ENCODE data around the gene NFE2L2. TPM values are rescaled to one million over a fixed set of nuclear protein-coding genes. Genes with fewer than 3 reads are reported as not detected.
"Not testable (repeated sequence)": the region's sequence is repeated elsewhere in the genome, so short reads cannot be mapped to it uniquely, and the experiment has no call there.

NFE2L2 gene
- total RNA-seq, 1 experiment from 2014 or later = 30.8 TPM

DNA sequence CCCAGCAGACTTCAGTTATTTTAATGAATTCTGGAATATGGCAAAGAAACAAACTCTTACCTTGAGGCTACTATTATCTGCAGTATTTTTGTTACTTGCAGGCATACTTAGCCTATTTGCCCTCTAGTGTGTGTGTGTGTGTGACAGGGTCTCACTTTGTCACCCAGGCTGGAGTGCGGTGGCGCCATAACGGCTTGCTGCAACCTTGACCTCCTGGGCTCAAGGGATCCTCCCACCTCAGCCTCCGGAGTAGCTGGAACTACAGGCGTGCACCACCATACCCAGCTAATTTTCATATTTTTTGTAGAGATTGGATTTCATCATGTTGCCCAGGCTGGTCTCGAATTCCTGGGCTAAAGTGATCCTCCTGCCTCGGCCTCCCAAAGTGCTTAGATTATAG is 64.1 kb downstream of the NFE2L2 start:
- not testable (repeated sequence) for DNase-seq (ENCODE audit: low spot score)

GRCh38 chr2:177195194-177195593 is 69.3 kb downstream of the NFE2L2 start:
- DNase-seq (ENCODE audit: low spot score) = no peak

DNA sequence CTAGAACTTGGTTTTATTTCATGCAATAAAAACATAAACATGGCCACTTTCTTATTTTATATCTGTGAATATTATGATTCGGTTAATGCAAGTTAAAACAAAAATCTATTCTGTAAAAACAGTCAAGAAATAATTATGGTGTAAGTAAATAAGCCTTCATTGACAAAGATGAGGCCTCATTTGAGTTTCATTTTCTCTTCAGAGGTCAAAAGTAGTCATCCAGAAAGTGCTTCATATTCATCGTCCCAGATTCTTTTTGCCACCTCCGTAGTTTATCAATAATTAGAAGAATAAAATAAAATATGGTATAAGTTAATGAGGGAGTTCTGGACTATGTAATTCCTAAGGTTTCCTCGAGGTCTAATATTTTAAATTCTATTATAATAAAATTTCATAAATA is 71.3 kb downstream of the NFE2L2 start:
- DNase-seq (ENCODE audit: low spot score) = no peak

GRCh38 chr2:177192788-177193187 is 71.7 kb downstream of the NFE2L2 start:
- no peak for DNase-seq (ENCODE audit: low spot score)

DNA sequence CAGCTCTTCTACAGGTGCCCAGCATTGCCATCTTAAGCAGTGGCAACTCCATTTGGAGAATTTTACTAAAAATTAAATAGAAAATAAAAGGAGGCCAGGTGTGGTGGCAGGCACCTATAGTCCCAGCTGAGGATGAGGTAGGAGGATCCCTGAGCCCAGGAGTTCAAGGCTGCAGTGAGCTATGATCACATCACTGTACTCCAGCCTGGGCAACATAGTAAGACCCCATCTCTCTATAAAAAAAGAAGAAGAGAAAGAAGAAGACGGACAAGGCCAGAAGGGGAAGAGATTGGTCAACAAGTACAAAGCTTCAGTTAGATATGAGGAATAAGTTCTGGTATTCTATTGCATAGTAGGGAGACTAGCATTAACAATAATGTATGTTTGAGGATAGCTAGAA is 73.6 kb downstream of the NFE2L2 start:
- no peak for DNase-seq (ENCODE audit: low spot score)

DNA sequence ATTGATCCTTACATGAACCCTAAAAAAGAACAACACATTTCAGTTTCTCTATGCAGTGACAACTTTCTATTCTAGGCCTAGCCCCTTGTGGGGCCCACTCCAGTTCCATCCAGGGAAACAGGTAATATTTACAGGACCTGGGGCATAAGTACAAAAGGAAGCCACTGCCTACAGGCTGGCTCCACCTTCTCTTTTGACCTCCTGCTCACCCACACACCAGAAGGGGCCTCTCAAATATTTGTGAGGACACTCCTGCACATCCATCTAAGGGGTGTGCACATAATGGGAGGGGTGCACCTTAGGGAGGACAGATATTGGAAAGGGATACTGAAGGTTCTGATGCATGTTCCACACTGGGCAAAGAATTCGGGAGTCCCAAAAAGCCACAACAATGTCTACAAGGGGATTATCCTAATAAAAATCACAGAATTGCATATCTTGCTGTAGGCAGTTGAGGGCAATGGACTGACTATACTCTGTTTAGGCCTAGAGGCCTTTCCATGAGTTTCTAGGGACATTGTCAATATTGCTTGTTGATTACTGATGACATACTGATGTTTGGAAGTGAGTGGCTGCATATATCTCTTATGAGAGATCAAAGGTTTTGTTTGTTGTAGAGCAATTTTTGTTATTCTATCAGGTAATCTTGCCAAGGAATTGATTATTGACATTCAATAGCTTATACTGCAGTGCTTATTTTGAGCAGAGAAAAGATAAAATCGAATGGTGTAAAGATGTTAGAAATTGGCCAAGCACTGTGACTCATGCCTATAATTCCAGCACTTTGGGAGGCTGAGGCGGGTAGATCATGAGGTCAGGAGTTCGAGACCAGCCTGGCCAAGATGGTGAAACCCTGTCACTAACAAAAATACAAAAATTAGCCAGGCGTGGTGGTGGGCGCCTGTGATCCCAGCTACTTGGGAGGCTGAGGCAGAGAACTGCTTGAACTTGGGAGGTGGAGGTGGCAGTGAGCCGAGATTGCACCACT is 75.8 kb downstream of the NFE2L2 start:
- DNase-seq (ENCODE audit: low spot score) = no peak

- DNase-seq (ENCODE audit: low spot score) = peak; percentile 40
Measured at GRCh38 chr2:177187631-177188312, 76.8 kb downstream of the NFE2L2 start.

- not testable (repeated sequence) for DNase-seq (ENCODE audit: low spot score)
Measured at GRCh38 chr2:177186038-177186437, 78.5 kb downstream of the NFE2L2 start.

DNA sequence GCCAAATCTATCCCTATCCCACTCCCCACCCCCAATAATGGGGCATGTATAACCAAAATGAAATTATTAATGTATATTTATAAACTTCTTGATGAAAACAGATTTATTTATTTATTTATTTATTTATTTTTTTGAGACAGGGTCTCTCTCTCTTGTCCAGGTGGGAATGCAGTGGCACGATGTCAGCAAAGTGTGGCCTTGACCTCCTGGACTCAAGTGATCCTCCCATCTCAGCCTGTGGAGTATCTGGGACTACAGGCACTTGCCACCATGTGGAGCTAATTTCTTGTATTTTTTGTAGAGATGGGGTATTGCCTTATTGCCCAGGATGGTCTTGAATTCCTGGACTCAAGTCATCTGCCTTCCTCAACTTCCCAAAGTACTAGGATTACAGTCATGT is 79.9 kb downstream of the NFE2L2 start:
- no peak for DNase-seq (ENCODE audit: low spot score)

DNA sequence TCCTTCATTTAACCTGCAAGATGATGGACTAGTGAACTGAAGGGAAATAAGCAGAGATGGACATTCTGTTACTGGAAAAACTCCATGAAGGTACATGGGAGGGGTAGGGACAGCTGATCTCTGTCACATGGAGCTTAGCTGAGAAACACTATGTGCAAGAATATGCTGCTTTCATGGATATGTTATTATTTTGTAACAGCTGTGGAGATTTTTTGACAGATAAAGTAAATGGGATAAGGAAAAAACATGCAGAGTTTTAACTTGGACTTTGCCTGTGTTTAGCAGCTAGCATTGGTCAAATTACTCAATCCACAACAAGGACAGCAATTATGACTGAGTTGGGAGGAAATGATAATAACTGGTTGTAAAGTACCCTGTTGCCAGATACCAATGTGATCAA is 80.7 kb downstream of the NFE2L2 start:
- DNase-seq (ENCODE audit: low spot score) = no peak

Small RNA genes lying within 50 kb of the gene (small RNA-seq; reads per million reads assigned to genes)
- gene MIR3128 (not detected), gene MIR6512 (not detected), gene RF00019 (not detected)

Other genes starting within 250 kb of the NFE2L2 start
- gene HNRNPA3, start 51.9 kb downstream of the NFE2L2 start, total RNA-seq (2014; rRNA removed; shearing (Covaris generic)) = 30.4 and 33.8 TPM in 2 replicates
- gene AGPS, start 128.0 kb upstream of the NFE2L2 start, total RNA-seq (2014; rRNA removed; shearing (Covaris generic)) = 121 and 131 TPM in 2 replicates